HG02943 (cell line): ENCODE measurements around the gene FBXL2.

Experiments used
- ATAC-seq: cut with Tn5 transposase; IDR thresholded peaks from one replicate; pipeline ENCODE4 v1.9.1; 2021; ENCODE audit warnings: mild to moderate bottlenecking, low read depth, moderate library complexity; ENCODE audit not compliant: unreplicated experiment

Gene FBXL2

DNA sequence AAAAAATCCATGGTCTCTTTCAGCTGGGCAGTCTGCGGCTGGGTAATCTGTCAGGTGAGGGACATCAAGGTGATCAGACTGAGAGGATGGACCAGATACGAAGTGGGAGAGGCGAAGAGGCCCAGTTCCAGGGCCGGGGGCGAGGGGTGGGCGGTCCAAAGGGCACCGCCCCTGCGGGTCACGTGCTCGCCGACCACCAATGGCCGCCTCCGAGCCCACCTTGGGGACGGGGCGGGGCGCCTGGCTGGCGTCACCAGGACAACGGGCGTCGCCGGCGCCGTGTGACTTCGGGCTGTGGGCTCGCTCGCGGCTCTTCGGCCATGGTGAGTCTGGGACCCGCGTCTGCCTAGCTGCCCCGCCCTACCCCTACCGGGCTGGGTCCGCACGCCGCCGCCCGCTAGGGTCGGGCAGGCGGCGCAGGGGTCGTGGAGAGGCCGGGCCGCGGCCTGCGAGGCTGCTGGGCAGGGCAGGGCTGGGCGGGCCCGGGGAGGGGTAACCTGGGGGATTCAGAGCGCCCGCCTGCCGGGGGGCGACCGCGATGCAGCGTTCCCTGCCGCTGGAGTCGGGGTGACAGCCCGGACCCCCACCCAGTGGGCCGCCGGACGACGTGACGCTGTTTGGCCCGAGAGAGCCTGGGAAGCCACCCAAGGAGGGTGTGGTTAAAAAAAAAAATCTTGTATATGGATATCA is at the start of gene FBXL2:
Gene FBXL2 (plus strand): TSS at position 250 of the 690 bp plus-strand sequence. CDS start 71 bp downstream, at position 321.
- ATAC-seq, result no peak

- no peak for ATAC-seq
These were observed 48.2 kb upstream of the FBXL2 start for GRCh38 chr3:33229066-33229465.

GRCh38 chr3:33229947-33230346 is 47.3 kb upstream of the FBXL2 start:
- ATAC-seq, result no peak

- ATAC-seq, result no peak
These were observed 45.3 kb upstream of the FBXL2 start for GRCh38 chr3:33231756-33232465.

- ATAC-seq, result no peak
These were observed 43.4 kb upstream of the FBXL2 start for GRCh38 chr3:33233884-33234283.

GRCh38 chr3:33236005-33236404 is 41.2 kb upstream of the FBXL2 start:
- no peak for ATAC-seq

DNA sequence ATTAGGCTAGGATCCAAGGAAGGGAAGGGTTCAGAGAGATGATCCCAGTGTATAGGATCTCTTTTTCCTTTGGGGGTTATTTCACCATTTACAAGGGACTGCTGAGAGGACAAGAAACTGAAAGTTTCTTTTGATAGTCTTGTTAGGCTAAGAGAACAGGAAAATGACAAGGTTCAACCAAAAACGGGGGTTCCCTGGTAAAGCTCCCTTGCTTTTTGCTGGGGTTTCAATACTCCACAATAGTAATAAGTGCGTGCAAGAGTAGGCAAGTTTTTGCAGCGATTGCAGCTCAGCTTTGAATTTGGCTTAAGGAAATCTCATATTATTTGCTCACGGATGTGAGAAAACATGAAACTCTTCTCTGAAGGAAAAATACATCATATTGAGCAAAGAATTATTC is 39.8 kb upstream of the FBXL2 start:
- no peak for ATAC-seq

- ATAC-seq, result no peak
These were observed 38.3 kb upstream of the FBXL2 start for GRCh38 chr3:33238923-33239322.

DNA sequence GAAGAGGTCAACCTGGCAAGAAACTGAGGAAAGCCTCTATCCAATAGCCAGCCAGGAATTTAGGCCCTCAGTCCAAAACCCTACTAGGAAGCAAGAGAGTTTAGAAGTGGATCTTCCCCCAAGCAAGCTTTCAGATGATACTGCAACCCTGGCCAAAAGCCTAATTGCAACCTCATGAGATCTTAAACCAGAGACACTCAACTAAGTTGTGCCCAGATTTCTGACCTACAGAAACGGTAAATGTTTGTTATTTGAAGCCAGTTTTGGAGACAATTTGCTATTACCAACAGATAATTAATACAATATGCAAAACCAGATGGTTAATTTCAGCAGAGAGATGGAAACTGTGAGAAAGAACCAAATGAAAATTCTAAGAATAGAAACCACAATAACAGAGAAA is 37.0 kb upstream of the FBXL2 start:
- no peak for ATAC-seq

GRCh38 chr3:33246786-33247185 is 30.5 kb upstream of the FBXL2 start:
- ATAC-seq, result no peak

- no peak for ATAC-seq
These were observed 26.5 kb upstream of the FBXL2 start for GRCh38 chr3:33250712-33251111.

- no peak for ATAC-seq
These were observed 21.0 kb upstream of the FBXL2 start for GRCh38 chr3:33256249-33256648.

DNA sequence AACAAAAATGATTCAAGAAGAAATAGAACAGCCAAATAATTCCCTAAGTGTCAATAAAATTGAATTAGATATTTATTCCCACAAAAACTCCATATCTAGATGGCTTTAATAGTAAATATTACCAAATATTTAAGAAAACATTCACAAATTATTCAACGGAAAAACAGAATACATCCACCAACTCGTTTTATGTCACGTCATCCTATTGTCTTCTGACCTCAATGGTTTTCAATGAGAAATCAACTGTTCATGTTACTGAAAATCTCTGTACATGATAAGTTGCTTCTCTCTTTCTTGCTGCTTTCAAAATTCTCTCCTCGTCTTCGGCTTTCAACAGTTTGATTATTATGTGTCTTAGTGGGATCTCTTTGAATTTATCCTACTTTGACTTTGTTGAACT is 17.1 kb upstream of the FBXL2 start:
- no peak for ATAC-seq

- no peak for ATAC-seq
These were observed 7.9 kb upstream of the FBXL2 start for GRCh38 chr3:33269385-33269784.

DNA sequence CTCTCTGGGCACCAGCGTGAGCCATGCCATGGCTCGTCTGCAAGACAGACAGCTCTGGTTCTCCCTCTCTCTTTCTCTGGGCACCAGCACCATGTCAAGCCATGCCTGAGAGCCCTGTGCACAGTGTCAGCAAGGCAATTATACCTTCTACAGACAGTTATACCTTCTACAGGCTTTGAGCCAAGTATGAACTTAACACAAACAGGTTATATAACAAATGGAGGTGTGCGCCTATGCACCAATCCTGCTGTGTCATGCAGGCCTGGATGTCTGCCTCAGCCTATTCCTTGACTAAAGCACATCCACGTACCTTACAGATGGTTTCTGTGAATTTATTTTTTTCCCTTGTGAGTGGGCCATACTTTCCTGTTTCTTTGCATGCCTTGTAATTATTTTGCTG is 5.9 kb upstream of the FBXL2 start:
- ATAC-seq, result no peak

DNA sequence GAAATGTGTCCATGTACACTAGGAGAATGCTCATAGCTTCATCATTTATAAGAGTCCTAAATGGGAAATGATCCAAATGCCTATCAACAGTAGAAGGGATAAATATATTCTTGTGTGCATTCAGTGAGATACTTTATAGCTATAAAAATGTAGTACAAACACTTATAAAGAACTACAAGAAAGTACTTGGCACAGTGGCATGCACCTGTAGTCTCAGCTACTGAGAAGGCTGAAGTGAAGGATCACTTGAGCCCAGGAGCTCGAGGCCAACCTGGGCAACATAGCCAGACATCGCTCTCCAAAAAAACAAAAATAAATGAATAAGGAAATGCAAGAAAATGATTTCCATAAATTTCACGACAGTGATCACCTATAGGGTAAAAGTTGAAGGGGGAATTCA is 3.6 kb upstream of the FBXL2 start:
- no peak for ATAC-seq

DNA sequence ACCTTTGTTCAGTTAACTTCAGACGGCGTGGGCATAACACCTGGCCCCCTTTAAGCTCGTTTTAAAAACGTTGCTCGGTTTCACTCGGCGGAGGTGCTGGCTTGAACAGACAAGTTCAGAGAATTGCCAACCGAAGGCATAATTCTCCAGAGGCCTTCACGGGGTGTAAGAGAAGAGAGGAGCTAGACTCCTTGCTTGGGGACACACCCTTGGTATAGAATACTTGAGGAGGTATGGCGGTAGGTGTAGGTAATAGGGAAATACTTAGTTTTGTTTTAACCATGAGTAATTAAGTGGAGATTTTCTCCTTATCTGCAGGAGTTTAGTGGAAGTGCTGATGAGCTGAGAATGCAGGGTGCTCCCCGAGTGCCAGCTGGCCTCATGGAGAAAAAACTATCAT is 921 bp downstream of the FBXL2 start:
- ATAC-seq, result no peak

DNA sequence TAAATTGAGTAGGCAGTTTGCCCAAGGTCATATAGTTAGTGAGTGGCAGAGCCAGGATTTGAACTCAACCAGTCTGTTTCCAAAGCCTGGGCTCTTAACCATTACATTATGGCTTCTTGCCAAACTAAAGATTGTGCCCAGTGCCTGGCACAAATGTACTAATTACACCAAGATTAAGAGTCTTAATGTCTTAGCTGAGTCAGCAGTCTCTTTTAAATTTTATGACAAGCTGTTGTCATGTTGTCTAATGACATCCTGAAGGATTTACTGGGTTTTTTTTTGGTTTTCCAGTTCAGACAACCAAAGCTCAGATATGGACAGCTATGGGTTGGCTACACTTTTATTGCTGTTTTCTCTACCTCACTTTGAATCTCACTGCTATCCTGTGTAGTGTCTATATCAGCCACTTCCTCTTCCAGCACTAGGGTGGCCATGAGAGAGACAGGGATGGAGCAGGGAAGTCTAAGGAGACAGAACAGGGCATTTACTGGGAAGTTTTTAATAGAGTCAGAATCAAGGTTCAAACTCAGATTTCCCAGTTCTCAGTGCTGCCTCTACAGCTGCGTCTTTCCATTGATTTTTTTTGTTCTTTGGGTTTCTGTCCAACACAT is 10.5 kb downstream of the FBXL2 start:
- no peak for ATAC-seq

DNA sequence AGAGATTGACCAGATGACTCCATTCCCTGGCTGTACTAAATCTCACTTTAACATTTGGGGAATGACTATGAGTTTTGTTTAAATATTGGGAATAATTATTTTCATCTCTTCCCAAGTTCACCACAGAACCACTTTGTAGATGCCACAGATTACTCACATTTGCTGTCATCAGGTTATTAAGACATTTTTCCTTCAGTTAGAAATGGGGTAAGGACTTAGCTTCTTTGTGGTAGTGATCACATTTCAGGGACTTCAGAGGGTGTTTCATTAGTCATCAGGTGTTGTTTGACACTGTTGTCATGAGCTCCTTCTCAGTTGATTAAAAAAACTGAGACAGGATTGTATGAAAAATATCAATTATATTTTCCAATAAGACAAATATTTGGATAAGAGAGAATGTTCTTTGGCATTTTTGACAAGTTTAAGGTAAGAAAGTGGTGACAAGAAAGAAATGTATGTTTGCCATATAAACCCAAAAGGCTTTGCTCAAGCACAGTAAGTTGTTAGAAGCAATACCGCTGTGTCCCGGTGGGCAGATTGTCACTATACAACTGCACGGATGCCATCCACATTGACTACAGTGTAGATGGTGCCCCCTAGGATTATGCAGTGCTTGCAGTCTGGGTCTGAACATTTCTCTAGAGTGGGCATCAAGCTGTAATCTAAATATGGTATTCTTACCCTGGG is 22.3 kb downstream of the FBXL2 start:
- no peak for ATAC-seq

DNA sequence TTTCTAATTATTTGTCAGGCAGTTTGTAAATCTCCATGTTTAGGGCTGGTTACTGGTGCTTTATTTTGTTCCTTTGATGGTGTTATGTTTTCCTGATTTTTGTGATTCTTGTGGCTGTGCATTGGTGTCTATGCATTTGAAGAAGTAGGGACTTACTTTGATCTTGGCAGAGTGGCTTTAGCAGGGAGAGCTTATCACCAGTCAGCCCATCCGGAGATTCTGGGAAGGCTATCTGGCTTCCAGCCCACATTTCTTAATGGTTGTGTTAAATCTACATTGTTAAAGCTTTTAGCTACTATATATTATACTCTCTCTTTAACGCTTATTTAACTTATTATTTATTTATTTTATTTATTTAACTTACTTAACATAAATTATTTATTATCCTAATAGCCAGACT is 35.1 kb downstream of the FBXL2 start:
- ATAC-seq, result no peak

DNA sequence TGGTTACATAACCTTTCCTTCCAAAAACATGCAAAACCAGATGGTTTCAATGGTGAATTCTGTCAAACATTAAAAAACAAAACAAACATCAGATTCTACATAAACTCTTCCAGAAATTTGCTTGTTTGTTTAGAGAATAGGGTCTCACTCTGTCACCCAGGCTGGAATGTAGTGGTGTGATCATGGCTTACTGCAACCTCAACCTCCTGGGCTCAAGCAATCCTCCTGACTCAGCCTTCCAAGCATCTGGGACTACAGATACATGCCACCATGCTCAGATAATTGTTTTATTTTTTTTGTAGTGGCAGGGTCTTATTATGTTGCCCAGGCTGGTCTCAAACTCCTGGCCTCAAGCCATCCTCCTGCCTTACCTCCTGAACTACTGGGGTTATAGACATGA is 36.1 kb downstream of the FBXL2 start:
- ATAC-seq, result no peak
